ENCODE results near the gene OR14A2. TPM values are rescaled to one million over a fixed set of nuclear protein-coding genes. Genes with fewer than 3 reads are reported as not detected.
"Not testable (repeated sequence)": the region's sequence is repeated elsewhere in the genome, so short reads cannot be mapped to it uniquely, and the experiment has no call there.

OR14A2 gene
- polyA plus RNA-seq, 1 of the 3 experiments (the other 2 are of a cell fraction), result not detected

GRCh38 chr1:247747616-247748015, 325 bp downstream of the OR14A2 start (continued):
- no peak for TF ChIP-seq TEAD4 (IDR thresholded peaks at IDR 0.05; ENCODE audit: borderline replicate concordance, insufficient read depth)

DNA sequence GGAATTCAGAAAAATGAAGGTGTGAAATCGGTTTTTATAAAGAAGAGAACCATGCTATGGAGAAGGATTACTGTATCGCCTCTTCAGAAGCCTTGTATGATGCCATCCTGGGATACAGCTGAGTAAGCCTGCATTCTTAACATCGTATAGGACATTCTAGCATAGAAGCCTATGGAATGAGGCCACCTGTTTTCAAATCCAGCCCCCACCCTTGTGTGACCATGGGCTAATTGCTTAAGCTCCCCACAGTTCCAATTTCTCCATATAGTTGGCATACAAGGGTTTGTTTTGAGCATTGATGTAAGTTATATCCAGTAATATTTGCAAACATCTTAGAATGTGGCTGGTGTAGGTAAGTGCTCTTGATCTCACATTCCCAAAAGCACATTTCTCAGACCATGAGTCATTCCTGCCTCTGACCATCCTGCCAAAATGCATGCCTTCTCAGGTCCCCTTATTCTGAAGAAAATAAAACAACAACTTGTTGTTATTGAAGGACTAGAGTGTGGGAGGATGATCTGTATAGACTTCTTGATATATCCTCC, 1.5 kb downstream of the OR14A2 start:
- Histone ChIP-seq H3K79me2 (ENCODE audit: insufficient read depth) (no peaks in the 10 kb centered on the region), H3K36me3 (replicated peaks in 1 of 2; ENCODE audit: control insufficient read depth in 1 of 2, insufficient read depth in 2 of 2, low read length in 1 of 2) (no peaks in the 10 kb centered on the region), H3K9ac (no peak overlapping the region), H3K9me3 (no peaks in the 10 kb centered on the region), H3F3A (replicated peaks; ENCODE audit: insufficient read depth) (peaks cover 8% of the 10 kb centered on the region), H3K27ac (ENCODE audit: low read depth in 2 of 2, low read length in 1 of 2) (peak overlapping the region in 1 of 2 experiments; percentile 53; a peak in 1 of 4 replicates), H3K4me3 (ENCODE audit: low read depth in 2 of 2, low read length in 1 of 2) (no peak overlapping the region), H3K4me2 (no peak overlapping the region), H4K20me1 (ENCODE audit: insufficient read depth) (no peaks in the 10 kb centered on the region), H3K27me3 (ENCODE audit: insufficient read depth) (no peaks in the 10 kb centered on the region), H3K4me1 (ENCODE audit: control insufficient read depth in 1 of 2, insufficient read depth in 2 of 2, low read depth in 1 of 2, low read length in 1 of 2) (no peaks in the 10 kb centered on the region), H3K9me2 (no peaks in the 10 kb centered on the region), H2AFZ (ENCODE audit: low read depth) (no peak overlapping the region)
- CTCF ChIA-PET, result interaction anchor here (0.7 kb wide), 1 partner anchor 352 kb away, joined by 3 read pairs; no protein-coding TSS in a partner anchor
- no peak for DNase-seq
- 4% methylated on average over 3 of the region's 3 CpGs for WGBS (ENCODE audit: low lambda C conversion rate)
- POLR2A ChIA-PET, result no interaction called here
- TF ChIP-seq MXI1 (IDR thresholded peaks at IDR 0.05; ENCODE audit: low read depth, low read length) (no peak), YY1 (IDR thresholded peaks at IDR 0.05; ENCODE audit: low read depth) (no peak), IRF3 (IDR thresholded peaks at IDR 0.05; ENCODE audit: low read depth, low read length) (no peak), EZH2phosphoT487 (IDR thresholded peaks at IDR 0.05; ENCODE audit: borderline replicate concordance, low read depth) (no peak), TAF1 (IDR thresholded peaks at IDR 0.05; ENCODE audit: borderline replicate concordance, low read depth, low read length) (no peak), NFIC (IDR thresholded peaks at IDR 0.05; ENCODE audit: borderline replicate concordance) (no peak), CHD2 (IDR thresholded peaks at IDR 0.05; ENCODE audit: low read length, partially characterized antibody) (no peak), FOXM1 (IDR thresholded peaks at IDR 0.05; ENCODE audit: low read depth) (no peak), MEF2A (IDR thresholded peaks at IDR 0.05; ENCODE audit: borderline replicate concordance, low read depth) (no peak), RXRA (IDR thresholded peaks at IDR 0.05; ENCODE audit: borderline replicate concordance, low read depth) (no peak), SIN3A (IDR thresholded peaks at IDR 0.05; ENCODE audit: borderline replicate concordance, low read depth, low read length) (no peak), GATA2 (CRISPR knock-in tag; IDR thresholded peaks at IDR 0.05) (no peak), FOXJ3 (CRISPR knock-in tag; IDR thresholded peaks at IDR 0.05) (no peak), JUND (IDR thresholded peaks at IDR 0.05) (no peak), RAD21 (IDR thresholded peaks at IDR 0.05; ENCODE audit: low read length) (no peak), NRF1 (IDR thresholded peaks at IDR 0.05; ENCODE audit: low read depth, low read length) (no peak)
- TF ChIP-seq, protein P1, sequence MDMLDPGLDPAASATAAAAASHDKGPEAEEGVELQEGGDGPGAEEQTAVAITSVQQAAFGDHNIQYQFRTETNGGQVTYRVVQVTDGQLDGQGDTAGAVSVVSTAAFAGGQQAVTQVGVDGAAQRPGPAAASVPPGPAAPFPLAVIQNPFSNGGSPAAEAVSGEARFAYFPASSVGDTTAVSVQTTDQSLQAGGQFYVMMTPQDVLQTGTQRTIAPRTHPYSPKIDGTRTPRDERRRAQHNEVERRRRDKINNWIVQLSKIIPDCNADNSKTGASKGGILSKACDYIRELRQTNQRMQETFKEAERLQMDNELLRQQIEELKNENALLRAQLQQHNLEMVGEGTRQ (IDR thresholded peaks at IDR 0.05; ENCODE audit: borderline replicate concordance, low read depth, low read length), result no peak
- TF ChIP-seq, protein P2, sequence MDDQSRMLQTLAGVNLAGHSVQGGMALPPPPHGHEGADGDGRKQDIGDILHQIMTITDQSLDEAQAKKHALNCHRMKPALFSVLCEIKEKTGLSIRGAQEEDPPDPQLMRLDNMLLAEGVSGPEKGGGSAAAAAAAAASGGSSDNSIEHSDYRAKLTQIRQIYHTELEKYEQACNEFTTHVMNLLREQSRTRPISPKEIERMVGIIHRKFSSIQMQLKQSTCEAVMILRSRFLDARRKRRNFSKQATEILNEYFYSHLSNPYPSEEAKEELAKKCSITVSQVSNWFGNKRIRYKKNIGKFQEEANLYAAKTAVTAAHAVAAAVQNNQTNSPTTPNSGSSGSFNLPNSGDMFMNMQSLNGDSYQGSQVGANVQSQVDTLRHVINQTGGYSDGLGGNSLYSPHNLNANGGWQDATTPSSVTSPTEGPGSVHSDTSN (IDR thresholded peaks at IDR 0.05), result no peak
- TF ChIP-seq, protein P3, sequence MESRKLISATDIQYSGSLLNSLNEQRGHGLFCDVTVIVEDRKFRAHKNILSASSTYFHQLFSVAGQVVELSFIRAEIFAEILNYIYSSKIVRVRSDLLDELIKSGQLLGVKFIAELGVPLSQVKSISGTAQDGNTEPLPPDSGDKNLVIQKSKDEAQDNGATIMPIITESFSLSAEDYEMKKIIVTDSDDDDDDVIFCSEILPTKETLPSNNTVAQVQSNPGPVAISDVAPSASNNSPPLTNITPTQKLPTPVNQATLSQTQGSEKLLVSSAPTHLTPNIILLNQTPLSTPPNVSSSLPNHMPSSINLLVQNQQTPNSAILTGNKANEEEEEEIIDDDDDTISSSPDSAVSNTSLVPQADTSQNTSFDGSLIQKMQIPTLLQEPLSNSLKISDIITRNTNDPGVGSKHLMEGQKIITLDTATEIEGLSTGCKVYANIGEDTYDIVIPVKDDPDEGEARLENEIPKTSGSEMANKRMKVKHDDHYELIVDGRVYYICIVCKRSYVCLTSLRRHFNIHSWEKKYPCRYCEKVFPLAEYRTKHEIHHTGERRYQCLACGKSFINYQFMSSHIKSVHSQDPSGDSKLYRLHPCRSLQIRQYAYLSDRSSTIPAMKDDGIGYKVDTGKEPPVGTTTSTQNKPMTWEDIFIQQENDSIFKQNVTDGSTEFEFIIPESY (IDR thresholded peaks at IDR 0.05; ENCODE audit: borderline replicate concordance, low read depth), result no peak

DNA sequence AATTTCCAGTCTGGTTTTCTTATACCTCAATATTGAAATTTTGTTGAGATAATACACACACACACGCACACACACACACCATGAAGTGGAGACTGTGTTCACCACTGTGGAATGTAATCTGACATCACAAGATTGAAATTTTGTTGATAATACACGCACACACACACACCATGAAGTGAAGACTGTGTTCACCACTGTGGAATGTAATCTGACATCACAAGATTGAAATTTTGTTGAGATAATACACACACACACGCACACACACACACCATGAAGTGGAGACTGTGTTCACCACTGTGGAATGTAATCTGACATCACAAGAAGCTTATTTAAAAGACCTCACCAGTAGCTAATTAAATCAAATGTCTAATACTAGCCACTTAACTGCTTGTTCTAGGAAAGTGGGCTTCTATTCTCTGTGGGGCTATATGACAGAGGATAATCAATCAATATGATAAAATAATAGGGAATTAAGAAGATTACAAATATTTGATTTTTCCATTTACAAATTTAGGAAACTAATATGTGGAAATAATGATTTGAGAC, 5.7 kb downstream of the OR14A2 start:
- H3K4me1 ChIP-seq (ENCODE audit: control insufficient read depth in 1 of 2, insufficient read depth in 2 of 2, low read depth in 1 of 2, low read length in 1 of 2); H3K4me3 ChIP-seq (ENCODE audit: low read depth in 2 of 2, low read length in 1 of 2); H3K9me3 ChIP-seq; H3K4me2 ChIP-seq; H3K36me3 ChIP-seq (replicated peaks in 1 of 2; ENCODE audit: control insufficient read depth in 1 of 2, insufficient read depth in 2 of 2, low read length in 1 of 2); H3K9ac ChIP-seq; H3K27me3 ChIP-seq (ENCODE audit: insufficient read depth); DNase-seq; H4K20me1 ChIP-seq (ENCODE audit: insufficient read depth); H2AFZ ChIP-seq (ENCODE audit: low read depth); H3K79me2 ChIP-seq (ENCODE audit: insufficient read depth); H3K27ac ChIP-seq (ENCODE audit: low read depth in 2 of 2, low read length in 1 of 2); H3F3A ChIP-seq (replicated peaks; ENCODE audit: insufficient read depth); H3K9me2 ChIP-seq; POLR2A ChIA-PET: not testable (repeated sequence)
- CTCF ChIA-PET, result interaction anchor here (0.6 kb wide), 1 partner anchor 35 kb away, joined by 3 read pairs; no protein-coding TSS in a partner anchor
- WGBS (ENCODE audit: low lambda C conversion rate), result 0% methylated on average over 3 of the region's 3 CpGs
